KMS-11 (cell line): ENCODE results near the gene ST8SIA2.

ENCODE experiments used
- H2AFZ ChIP-seq: fragments of 200-600 bp; sonication (generic); 2 replicates; pipeline ENCODE4 v1.6.1; 2016; ENCODE audit warnings: antibody characterized with exemption, mixed run types, low read depth
- H3K27ac ChIP-seq: fragments of 200-600 bp; sonication (generic); 2 replicates; pipeline ENCODE4 v1.6.1; 2016; ENCODE audit warnings: mild to moderate bottlenecking, mixed run types
- H3K27me3 ChIP-seq: fragments of 200-600 bp; sonication (generic); 2 replicates; pipeline ENCODE4 v1.6.1; 2017; ENCODE audit warnings: mild to moderate bottlenecking, low read depth, mixed run types, moderate library complexity; ENCODE audit not compliant: insufficient read depth
- H3K36me3 ChIP-seq: fragments of 200-600 bp; sonication (generic); 2 replicates; pipeline ENCODE4 v1.6.1; 2017; ENCODE audit warnings: mild to moderate bottlenecking, mixed run types; ENCODE audit not compliant: insufficient read depth
- H3K4me1 ChIP-seq: fragments of 200-600 bp; sonication (generic); 2 replicates; pipeline ENCODE4 v1.6.1; 2016; ENCODE audit warnings: mild to moderate bottlenecking, low read depth, mixed run types; ENCODE audit not compliant: poor library complexity, severe bottlenecking
- H3K4me2 ChIP-seq: fragments of 200-600 bp; sonication (generic); 2 replicates; pipeline ENCODE4 v1.7.0; 2016; ENCODE audit warnings: mild to moderate bottlenecking, mixed run types
- H3K4me3 ChIP-seq: fragments of 200-600 bp; sonication (generic); IDR thresholded peaks from 2 replicates; pipeline ENCODE4 v1.6.1; 2017; ENCODE audit warnings: low read depth, low read length, mixed read lengths; ENCODE audit not compliant: insufficient read depth
- H3K79me2 ChIP-seq: fragments of 200-600 bp; sonication (generic); 2 replicates; pipeline ENCODE4 v1.6.1; 2016; ENCODE audit warnings: low read depth, mixed run types; ENCODE audit not compliant: insufficient read depth
- H3K9ac ChIP-seq: fragments of 200-600 bp; sonication (generic); 2 replicates; pipeline ENCODE4 v1.6.1; 2016; ENCODE audit warnings: mild to moderate bottlenecking, mixed run types
- H4K20me1 ChIP-seq: fragments of 200-600 bp; sonication (generic); 2 replicates; pipeline ENCODE4 v1.6.1; 2016; ENCODE audit warnings: mild to moderate bottlenecking, mixed run types; ENCODE audit not compliant: insufficient read depth
- TF ChIP-seq, protein P1 (sequence below): fragments of 200-600 bp; sonication (generic); conservative IDR thresholded peaks from 2 replicates; pipeline ENCODE4 v1.6.1; 2017; ENCODE audit warnings: low read depth, mild to moderate bottlenecking, antibody characterized with exemption, low read length, moderate library complexity, mixed read lengths

ST8SIA2 gene

DNA sequence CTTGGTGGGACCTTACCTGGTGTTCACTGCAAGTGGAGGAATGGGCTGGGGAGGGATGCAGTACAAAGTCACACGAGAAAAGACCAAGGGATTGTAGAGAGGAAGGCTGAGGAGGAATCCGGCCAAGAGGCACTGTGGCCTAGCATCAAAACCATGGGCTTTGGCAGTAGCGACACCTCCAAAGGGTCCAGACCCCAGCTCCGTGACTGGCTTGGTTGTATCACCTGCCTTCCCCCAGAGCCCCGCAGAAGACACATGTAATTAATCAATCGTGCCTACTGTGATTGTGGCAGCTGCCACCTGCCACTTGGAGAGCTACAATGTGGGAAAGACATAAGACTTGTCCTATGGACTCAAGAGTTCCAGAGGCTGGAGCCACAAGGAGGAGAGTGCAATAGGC lies 54.7 kb downstream of the ST8SIA2 start:
- H3K36me3 ChIP-seq = 0 out of 2 replicates have a peak, but pooled peaks cover 8% of the 10 kb centered on the region
- TF ChIP-seq, protein P1, sequence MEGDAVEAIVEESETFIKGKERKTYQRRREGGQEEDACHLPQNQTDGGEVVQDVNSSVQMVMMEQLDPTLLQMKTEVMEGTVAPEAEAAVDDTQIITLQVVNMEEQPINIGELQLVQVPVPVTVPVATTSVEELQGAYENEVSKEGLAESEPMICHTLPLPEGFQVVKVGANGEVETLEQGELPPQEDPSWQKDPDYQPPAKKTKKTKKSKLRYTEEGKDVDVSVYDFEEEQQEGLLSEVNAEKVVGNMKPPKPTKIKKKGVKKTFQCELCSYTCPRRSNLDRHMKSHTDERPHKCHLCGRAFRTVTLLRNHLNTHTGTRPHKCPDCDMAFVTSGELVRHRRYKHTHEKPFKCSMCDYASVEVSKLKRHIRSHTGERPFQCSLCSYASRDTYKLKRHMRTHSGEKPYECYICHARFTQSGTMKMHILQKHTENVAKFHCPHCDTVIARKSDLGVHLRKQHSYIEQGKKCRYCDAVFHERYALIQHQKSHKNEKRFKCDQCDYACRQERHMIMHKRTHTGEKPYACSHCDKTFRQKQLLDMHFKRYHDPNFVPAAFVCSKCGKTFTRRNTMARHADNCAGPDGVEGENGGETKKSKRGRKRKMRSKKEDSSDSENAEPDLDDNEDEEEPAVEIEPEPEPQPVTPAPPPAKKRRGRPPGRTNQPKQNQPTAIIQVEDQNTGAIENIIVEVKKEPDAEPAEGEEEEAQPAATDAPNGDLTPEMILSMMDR = no peak
- no peaks in the 10 kb centered on the region for H3K27me3 ChIP-seq
- H4K20me1 ChIP-seq = no peaks in the 10 kb centered on the region
- H3K27ac ChIP-seq = no peak overlapping the region
- no peak overlapping the region for H3K4me3 ChIP-seq
- no peak overlapping the region for H2AFZ ChIP-seq
- no peak overlapping the region for H3K4me2 ChIP-seq
- H3K4me1 ChIP-seq = no peaks in the 10 kb centered on the region
- H3K79me2 ChIP-seq = no peaks in the 10 kb centered on the region
- no peak overlapping the region for H3K9ac ChIP-seq

DNA sequence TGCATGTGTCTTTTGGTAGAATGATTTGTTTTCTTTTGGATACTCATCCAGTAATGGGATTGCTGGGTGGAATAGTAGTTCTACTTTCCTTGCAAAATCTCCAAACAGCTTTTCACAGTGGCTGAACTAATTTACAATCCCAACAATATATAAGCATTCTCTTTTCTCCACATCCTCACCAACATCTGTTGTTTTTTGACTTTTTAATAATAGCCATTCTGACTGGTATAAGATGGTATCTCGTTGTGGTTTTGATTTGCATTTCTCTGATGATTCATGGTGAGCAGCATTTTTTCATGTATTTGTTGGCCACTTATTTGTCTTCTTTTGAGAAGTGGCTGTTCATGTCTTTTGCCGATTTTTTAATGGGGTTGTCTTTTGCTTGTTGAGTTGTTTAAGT lies 55.8 kb downstream of the ST8SIA2 start:
- TF ChIP-seq, protein P1 = no peak
- H3K36me3 ChIP-seq = 0 out of 2 replicates have a peak, but pooled peaks cover 8% of the 10 kb centered on the region

DNA sequence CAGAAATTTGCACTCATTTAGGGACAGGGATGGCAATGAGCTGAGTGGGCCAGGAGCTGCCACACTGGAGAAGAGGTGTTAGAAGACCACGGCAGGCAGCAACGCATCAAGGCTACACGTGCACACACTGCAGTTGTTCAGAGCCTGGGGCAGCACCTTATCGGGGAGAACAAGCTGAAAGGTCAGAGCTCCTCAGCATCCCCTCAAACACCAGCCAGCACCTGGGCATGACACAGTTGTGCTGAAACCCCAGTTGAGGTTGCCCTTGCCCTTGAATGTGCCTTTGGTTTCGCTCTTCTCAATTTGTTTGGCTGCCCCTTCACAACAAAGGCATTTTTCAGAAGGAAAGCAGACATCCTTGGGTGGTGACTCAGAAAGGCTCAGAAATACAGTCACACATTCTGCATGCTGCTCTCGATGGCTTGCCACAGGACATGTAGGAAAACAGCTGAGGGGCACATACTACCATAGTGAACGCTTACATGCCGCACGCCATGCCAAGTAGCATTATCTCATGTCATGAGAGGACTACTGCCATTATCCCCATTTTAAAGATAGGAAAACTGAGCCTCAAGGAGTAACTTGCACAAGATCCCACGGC lies 57.6 kb downstream of the ST8SIA2 start:
- Histone ChIP-seq H4K20me1 (no peaks in the 10 kb centered on the region), H3K4me2 (no peak overlapping the region), H3K27me3 (no peaks in the 10 kb centered on the region), H2AFZ (no peak overlapping the region), H3K4me3 (no peak overlapping the region), H3K79me2 (no peaks in the 10 kb centered on the region), H3K9ac (no peak overlapping the region), H3K4me1 (no peaks in the 10 kb centered on the region), H3K36me3 (0 out of 2 replicates have a peak, but pooled peaks cover 8% of the 10 kb centered on the region), H3K27ac (no peak overlapping the region)
- TF ChIP-seq, protein P1 = no peak

More for the DNA sequence above, 55.8 kb downstream of the ST8SIA2 start:
- Histone ChIP-seq H3K79me2 (no peaks in the 10 kb centered on the region), H3K4me1 (no peaks in the 10 kb centered on the region), H2AFZ (no peak overlapping the region), H4K20me1 (no peaks in the 10 kb centered on the region), H3K27ac (no peak overlapping the region), H3K4me2 (no peak overlapping the region), H3K4me3 (no peak overlapping the region), H3K27me3 (no peaks in the 10 kb centered on the region), H3K9ac (no peak overlapping the region)

DNA sequence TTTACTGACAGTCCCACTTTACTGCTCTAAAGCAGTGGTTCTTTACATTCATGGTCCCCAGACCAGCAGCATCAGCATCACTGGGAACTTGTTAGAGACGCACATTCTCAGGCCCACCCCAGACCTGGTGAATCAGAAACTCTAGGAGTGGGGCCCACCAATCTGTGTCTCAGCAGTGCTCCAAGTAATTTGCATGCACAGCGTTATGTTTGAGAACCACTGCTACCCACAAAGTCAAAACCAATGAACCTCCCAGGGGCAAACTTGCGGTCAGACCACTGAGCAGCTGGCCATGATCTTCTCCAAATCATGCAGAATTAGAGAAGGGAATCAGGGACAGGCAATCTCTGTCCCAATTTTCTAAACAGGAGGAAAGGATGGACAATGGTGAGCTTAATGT lies 58.5 kb downstream of the ST8SIA2 start:
- Histone ChIP-seq H3K4me3 (no peak overlapping the region), H2AFZ (no peak overlapping the region), H3K27ac (no peak overlapping the region), H3K36me3 (0 out of 2 replicates have a peak, but pooled peaks cover 8% of the 10 kb centered on the region), H4K20me1 (no peaks in the 10 kb centered on the region), H3K27me3 (no peaks in the 10 kb centered on the region), H3K9ac (no peak overlapping the region), H3K79me2 (no peaks in the 10 kb centered on the region), H3K4me1 (no peaks in the 10 kb centered on the region), H3K4me2 (no peak overlapping the region)
- TF ChIP-seq, protein P1 = no peak
